SU-DHL-6 (cell line): ENCODE measurements around the gene IFI27L1.

Source experiments
- CTCF ChIP-seq: fragments of 200-600 bp; sonication (generic); IDR thresholded peaks from one replicate; pipeline ENCODE4 v1.5.1; 2017; ENCODE audit warnings: antibody characterized with exemption, mild to moderate bottlenecking, low read length, moderate library complexity; ENCODE audit not compliant: insufficient read depth, poor library complexity, severe bottlenecking
- EZH2phosphoT487 ChIP-seq: fragments of 200-600 bp; sonication (generic), shearing (Covaris generic); conservative IDR thresholded peaks from 2 replicates; pipeline ENCODE4 v1.6.1; 2018; ENCODE audit warnings: mild to moderate bottlenecking, antibody characterized with exemption, low read length, moderate library complexity, mixed read lengths

GRCh38 chr14:94036313-94037167 is 44.6 kb upstream of the IFI27L1 start:
- peak; percentile 80 for TF ChIP-seq CTCF
- TF ChIP-seq EZH2phosphoT487, result no peak
